Fibroblast of the aortic adventitia (primary cell): Measurements from ENCODE around the gene PDE5A. TPM values are rescaled to one million over a fixed set of nuclear protein-coding genes. Genes with fewer than 3 reads are reported as not detected.
"Not testable (repeated sequence)": the region's sequence is repeated elsewhere in the genome, so short reads cannot be mapped to it uniquely, and the experiment has no call there.

Experiments
- DNase-seq: peaks from one replicate; pipeline ENCODE4 v3.0.0-alpha.2; 2010; ENCODE audit warnings: low read depth
- H3K4me3 ChIP-seq: 2 replicates; pipeline ENCODE4 v1.5.1; 2011; ENCODE audit warnings: low read depth, mild to moderate bottlenecking, control low read depth, low read length, moderate library complexity
- total RNA-seq: library from RNA; depleted of rRNA; stranded (reverse); fragments of >200 nt; gene quantifications from 2 replicates; pipeline ENCODE4 v1.2.3, GENCODE V29; 2012; ENCODE audit warnings: low replicate concordance
- TF ChIP-seq, protein P1 (sequence below): IDR thresholded peaks from 2 replicates; pipeline ENCODE4 v1.5.1; 2011; ENCODE audit warnings: mild to moderate bottlenecking, low read length, control low read depth, inconsistent platforms; ENCODE audit not compliant: insufficient read depth

The PDE5A gene
- total RNA-seq, 1 donor = 146 TPM

- TF ChIP-seq, protein P1, sequence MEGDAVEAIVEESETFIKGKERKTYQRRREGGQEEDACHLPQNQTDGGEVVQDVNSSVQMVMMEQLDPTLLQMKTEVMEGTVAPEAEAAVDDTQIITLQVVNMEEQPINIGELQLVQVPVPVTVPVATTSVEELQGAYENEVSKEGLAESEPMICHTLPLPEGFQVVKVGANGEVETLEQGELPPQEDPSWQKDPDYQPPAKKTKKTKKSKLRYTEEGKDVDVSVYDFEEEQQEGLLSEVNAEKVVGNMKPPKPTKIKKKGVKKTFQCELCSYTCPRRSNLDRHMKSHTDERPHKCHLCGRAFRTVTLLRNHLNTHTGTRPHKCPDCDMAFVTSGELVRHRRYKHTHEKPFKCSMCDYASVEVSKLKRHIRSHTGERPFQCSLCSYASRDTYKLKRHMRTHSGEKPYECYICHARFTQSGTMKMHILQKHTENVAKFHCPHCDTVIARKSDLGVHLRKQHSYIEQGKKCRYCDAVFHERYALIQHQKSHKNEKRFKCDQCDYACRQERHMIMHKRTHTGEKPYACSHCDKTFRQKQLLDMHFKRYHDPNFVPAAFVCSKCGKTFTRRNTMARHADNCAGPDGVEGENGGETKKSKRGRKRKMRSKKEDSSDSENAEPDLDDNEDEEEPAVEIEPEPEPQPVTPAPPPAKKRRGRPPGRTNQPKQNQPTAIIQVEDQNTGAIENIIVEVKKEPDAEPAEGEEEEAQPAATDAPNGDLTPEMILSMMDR = no peak
- no peak for DNase-seq
- H3K4me3 ChIP-seq = no peak overlapping the region
Measured at GRCh38 chr4:119667802-119668201, 39.2 kb upstream of the PDE5A start.

DNA sequence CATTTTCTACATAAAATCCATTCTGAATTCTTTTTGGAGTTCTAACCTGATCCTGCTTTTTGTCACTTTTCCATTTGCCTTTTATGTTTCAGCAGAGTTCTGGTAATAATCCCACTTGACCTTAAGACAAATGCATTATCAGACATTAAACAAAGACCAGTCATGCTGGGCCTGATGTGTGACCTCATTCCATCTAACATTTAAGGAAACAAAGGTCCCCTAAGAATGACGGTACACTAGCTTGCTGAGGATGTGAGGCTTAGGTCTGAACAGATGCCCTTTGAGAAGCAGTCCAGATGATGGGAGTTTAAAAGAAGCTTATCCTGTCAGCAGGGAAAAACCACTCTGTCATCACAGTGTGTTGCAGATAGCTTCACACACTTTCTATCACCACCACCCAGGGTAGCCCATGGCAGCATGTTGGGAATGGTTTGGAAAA lies 38.1 kb upstream of the PDE5A start:
- DNase-seq = peak; percentile 59
- H3K4me3 ChIP-seq = no peak overlapping the region
- TF ChIP-seq, protein P1 = no peak

DNA sequence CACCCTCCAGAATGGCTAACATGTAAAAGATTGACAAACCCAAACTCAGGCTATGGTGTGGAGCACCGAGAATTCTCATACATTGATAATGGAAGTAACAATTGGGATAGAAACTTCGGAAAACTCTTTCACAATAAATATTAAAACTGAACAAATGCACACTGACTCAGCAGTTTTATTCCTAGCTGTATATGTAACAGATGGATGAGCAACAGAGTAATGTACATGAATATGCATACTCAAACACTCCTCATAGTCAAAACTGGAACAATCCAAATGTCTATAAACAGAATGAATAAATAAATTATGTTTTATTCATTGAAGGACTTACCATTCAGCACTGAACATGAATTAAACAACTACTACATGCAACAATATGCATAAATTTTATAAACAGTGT lies 37.1 kb upstream of the PDE5A start:
- no peak overlapping the region for H3K4me3 ChIP-seq
- TF ChIP-seq, protein P1 = no peak
- no peak for DNase-seq

GRCh38 chr4:119664168-119664907 lies 35.7 kb upstream of the PDE5A start:
- no peak overlapping the region for H3K4me3 ChIP-seq
- DNase-seq = no peak
- TF ChIP-seq, protein P1 = no peak

- TF ChIP-seq, protein P1 = no peak
- peak overlapping the region; percentile 32 for H3K4me3 ChIP-seq
- no peak for DNase-seq
Measured at GRCh38 chr4:119663160-119663788, 34.7 kb upstream of the PDE5A start.

- not testable (repeated sequence) for DNase-seq, H3K4me3 ChIP-seq
Measured at GRCh38 chr4:119662612-119663011, 34.0 kb upstream of the PDE5A start.

- DNase-seq = no peak
- no peak overlapping the region for H3K4me3 ChIP-seq
- TF ChIP-seq, protein P1 = no peak
Measured at GRCh38 chr4:119661231-119661630, 32.6 kb upstream of the PDE5A start.
